Activated T-cell treated with anti-CD3 and anti-CD28 coated beads for 24 hours (primary cell): Measurements from ENCODE around the gene FRMPD4.
A peak's percentile ranks its signal among the peaks of the same experiment; 100 is the strongest.

Experiments used
- DNase-seq: peaks from one replicate; pipeline ENCODE4 v3.0.0-alpha.2; 2020; ENCODE audit warnings: low read depth

The FRMPD4 gene

GRCh38 chrX:12672367-12673106 lies 534.3 kb downstream of the FRMPD4 start:
- DNase-seq: no peak

- no peak for DNase-seq
These were observed 535.2 kb downstream of the FRMPD4 start for GRCh38 chrX:12673487-12673886.

- no peak for DNase-seq
These were observed 541.2 kb downstream of the FRMPD4 start for GRCh38 chrX:12679522-12679921.

DNA sequence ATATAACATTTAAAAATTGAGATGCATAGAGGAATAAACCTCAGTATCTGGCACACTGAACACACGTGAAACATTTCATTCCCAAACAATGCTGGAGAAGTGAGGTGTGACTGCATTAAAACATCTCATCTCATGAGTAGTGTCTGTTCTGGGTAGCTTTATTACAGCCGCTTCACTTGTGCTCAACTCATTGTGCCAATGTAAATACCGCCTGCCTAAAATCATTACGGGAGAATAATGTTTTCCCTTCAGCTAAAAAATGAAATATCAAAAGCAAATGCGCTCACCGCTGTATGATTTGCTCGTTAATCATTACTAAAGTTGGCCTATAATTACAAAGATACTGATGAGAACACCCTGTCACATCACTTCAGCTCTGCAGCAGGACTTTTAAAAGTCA lies 542.8 kb downstream of the FRMPD4 start:
- DNase-seq: no peak

GRCh38 chrX:12685541-12685940 lies 547.3 kb downstream of the FRMPD4 start:
- DNase-seq: no peak

DNA sequence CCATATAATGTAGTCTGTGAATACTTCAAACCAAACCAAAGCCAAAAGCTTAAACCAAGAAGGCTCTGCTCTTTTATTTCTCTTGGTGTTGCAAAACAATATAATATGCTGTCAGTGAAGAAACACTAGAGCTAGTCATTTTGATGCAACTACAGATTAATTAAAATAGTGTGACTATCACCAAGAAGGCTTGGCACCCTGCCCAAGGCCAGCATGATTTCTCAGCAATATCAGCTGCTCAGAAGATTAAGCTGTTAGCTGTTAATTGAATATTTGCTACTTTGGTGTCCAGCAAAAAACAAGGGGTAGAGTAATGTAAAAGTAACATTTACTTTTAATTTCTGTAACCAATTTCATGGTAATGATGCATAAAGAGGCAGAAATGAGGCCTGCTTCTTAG lies 548.1 kb downstream of the FRMPD4 start:
- DNase-seq: no peak

- DNase-seq: no peak
These were observed 552.4 kb downstream of the FRMPD4 start for GRCh38 chrX:12690646-12691045.

DNA sequence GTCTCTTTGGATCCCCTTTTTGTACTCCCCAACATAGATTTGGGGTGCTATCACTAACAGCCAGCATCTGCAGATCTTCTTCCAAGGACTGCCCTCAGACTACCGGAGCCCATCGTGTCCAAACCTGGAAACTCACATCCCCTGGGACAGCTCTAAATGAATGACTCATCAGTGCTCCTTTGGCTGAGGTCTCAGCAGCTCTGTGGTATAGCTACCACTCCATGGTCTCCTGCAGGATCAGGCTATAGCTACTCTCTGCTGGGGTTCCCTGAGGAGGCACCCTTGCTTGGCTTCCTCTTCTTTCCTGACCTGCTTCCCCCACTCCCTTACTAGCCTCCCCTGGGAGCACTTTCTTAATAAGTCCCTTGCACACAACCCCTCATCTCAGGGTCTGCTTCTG lies 555.5 kb downstream of the FRMPD4 start:
- DNase-seq: no peak

DNA sequence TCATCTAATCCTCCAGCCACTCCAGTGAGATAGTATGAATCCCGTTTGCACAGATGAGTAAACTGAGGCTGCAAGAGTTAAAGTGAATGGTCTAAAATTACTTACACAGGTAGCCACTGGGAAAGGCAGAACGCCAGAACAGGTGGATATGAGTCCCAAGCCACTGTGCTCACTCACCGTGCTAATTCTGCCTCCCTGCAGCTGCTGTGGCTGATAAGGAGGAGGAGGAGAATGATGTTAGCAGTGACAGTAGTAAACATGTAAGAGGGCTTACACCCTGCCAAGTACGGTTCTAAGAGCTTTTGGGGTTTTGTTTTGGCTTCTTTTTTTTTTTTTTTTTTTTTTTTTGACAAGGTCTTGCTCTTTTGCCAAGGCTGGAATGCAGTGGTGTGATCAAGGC lies 562.5 kb downstream of the FRMPD4 start:
- DNase-seq: no peak

DNA sequence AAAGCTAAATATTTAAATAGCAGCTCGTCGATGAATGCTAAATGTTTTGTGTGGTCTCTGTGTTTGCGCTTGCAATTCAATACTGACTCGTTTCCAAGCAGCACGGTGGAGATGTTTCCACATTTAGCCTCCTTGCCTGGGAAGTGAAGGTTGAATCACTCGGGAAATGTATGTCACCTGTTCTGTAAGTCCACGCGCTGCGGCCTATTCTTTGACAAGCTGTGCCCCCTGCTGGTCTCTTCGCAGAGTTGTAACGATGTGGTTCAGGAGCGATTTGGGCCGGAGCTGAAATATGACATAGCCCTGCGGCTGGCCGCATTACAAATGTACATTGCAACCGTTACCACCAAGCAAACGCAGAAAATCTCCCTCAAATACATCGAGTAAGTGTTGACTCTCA lies 563.4 kb downstream of the FRMPD4 start:
- peak; percentile 9 for DNase-seq

- no peak for DNase-seq
These were observed 564.3 kb downstream of the FRMPD4 start for GRCh38 chrX:12702509-12703091.

GRCh38 chrX:12704706-12705105 lies 566.4 kb downstream of the FRMPD4 start:
- DNase-seq: no peak

DNA sequence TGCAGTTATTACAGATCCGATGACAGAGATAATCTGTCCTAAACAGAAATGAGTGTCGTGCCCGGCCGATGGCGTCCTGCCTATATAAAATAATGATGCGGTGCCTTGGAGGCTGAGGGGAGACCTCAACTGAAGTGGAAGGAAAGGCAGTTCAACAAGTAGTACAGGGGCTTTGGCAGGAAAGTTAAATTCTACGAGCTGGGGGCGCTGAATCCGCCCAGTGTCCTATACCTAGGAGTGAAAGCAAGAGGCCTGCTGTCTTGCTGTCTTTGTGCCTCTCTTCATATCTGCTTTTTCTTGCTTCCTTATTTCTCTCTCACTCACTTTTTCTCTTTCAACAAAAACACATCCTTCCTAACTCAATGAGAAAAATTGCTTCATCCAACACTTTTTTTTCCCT lies 570.8 kb downstream of the FRMPD4 start:
- DNase-seq: no peak

GRCh38 chrX:12711435-12712040 lies 573.3 kb downstream of the FRMPD4 start:
- no peak for DNase-seq

- no peak for DNase-seq
These were observed 578.3 kb downstream of the FRMPD4 start for GRCh38 chrX:12716574-12716973.

- DNase-seq: no peak
These were observed 581.6 kb downstream of the FRMPD4 start for GRCh38 chrX:12719837-12720236.

GRCh38 chrX:12721042-12721441 lies 582.8 kb downstream of the FRMPD4 start:
- DNase-seq: no peak

DNA sequence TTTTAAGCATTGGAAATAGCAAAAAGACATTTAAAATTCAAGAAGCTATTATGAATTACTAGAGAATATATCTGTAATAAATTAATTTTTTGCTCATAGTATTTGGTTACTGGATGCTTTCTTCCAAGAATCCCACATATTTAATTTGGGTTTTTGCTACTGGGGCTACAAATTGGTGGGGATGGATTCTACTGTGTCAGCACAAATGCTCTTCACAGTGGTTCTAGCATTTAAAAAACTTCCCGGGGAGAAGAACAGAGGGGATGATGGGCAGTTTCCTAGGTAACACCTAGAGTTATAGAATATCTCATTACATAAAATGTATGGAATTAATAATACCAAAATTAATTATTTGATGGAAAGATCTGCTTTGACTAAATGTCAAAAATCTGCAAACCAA lies 584.0 kb downstream of the FRMPD4 start:
- DNase-seq: no peak

DNA sequence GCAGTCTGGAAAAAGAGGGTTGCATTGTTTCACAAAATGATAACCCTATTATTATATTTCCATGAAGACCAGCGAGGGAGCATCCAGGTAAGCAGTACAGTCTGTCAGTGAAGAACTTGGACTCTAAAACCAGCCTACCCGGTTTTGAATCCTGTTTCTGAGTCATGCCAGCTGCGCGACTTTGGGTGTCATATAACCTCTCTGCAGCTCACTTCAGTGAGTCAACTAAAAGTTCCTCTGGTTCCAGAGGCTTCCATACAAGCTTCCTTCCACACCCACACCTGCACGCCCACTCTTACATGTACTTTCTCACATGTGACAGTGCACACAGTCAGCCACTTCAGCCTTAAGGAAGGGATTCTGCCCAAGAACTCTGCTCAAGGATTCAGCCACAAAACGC lies 603.1 kb downstream of the FRMPD4 start:
- DNase-seq: no peak

- DNase-seq: no peak
These were observed 609.2 kb downstream of the FRMPD4 start for GRCh38 chrX:12747433-12747832.

DNA sequence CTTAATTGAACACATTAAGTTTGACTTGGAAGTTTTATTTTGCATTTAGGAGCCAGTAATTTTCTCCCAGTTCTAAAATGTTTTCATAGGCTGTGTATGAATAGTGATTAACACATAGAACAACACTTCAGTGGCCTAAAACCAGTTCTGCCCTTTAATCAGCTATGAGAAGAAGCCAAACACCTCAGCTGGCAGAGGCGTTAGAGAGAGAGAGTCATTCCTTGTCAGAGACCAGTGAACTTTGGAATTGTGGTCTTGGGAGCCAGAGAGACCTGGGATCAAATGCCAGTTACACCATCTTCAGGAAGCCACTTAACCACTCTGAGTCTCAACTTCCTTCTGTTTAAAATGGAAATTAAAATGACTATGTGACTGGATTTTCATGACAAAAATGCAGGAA lies 613.6 kb downstream of the FRMPD4 start:
- DNase-seq: no peak

GRCh38 chrX:12753366-12753765 lies 615.1 kb downstream of the FRMPD4 start:
- DNase-seq: no peak

DNA sequence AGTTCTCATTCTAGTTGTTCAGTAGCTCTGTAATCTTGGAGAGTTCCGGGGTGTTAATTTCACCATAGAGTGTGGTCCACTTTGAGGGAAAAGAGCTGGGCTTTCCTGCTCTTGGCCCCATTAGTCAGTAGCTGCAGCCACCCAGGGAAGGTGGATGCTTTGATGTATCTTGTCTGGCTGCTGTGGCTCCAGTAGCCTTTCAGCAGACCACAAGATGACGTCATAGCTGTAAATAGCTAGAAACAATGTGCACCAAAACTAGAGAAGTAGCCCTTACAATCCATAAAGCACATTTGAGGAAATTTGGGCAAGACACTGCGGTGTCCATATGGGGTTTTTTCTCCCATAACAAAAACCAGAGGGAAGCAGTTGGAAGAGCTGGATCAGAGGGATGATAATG lies 620.0 kb downstream of the FRMPD4 start:
- no peak for DNase-seq

- DNase-seq: no peak
These were observed 629.6 kb downstream of the FRMPD4 start for GRCh38 chrX:12767856-12768255.
